Large intestine (tissue), 3 donors: ENCODE results near the gene SLC4A8. TPM values are rescaled to one million over a fixed set of nuclear protein-coding genes. Genes with fewer than 3 reads are reported as not detected.

Source experiments
- DNase-seq, 2 donors: peaks; one replicate each; pipeline versions ENCODE4 v3.0.0 to v3.0.0-alpha.2; 2013
- H3K27ac ChIP-seq: one replicate; pipeline ENCODE4 v1.5.1; 2013; ENCODE audit warnings: low read length
- H3K27me3 ChIP-seq: 2 replicates; pipeline ENCODE4 v1.6.1; 2013; ENCODE audit warnings: low read length; ENCODE audit not compliant: control insufficient read depth, insufficient read depth
- H3K36me3 ChIP-seq: 2 replicates; pipeline ENCODE4 v1.6.1; 2013; ENCODE audit warnings: low read length; ENCODE audit not compliant: control insufficient read depth, insufficient read depth
- H3K4me1 ChIP-seq: one replicate; pipeline ENCODE4 v1.6.1; 2013; ENCODE audit warnings: low read length; ENCODE audit not compliant: control insufficient read depth, insufficient read depth
- H3K4me3 ChIP-seq: one replicate; pipeline ENCODE4 v1.5.1; 2013; ENCODE audit warnings: low read length
- H3K9me3 ChIP-seq: one replicate; pipeline ENCODE4 v1.6.1; 2013; ENCODE audit warnings: mild to moderate bottlenecking, low read depth, low read length, moderate library complexity; ENCODE audit not compliant: control insufficient read depth
- WGBS: methylation state at CpG from one replicate; pipeline ENCODE4 v1.1.5; 2013; ENCODE audit warnings: low lambda C conversion rate; ENCODE audit not compliant: insufficient coverage; 5-methylcytosine and 5-hydroxymethylcytosine counted together
- polyA plus RNA-seq: library from polyadenylated mRNA; unstranded; fragments of 120-200 nt; gene quantifications from one replicate; pipeline ENCODE4 v1.2.1, GENCODE V29; 2013

The SLC4A8 gene
- polyA plus RNA-seq, 1 donor = 6.3 TPM

GRCh38 chr12:51388069-51388799, 36.4 kb upstream of the SLC4A8 start:
- H3K9me3 ChIP-seq = no peaks in the 10 kb centered on the region
- no peak overlapping the region for H3K4me3 ChIP-seq
- H3K36me3 ChIP-seq = peaks cover 3% of the 10 kb centered on the region
- DNase-seq = no peak
- H3K27ac ChIP-seq = no peak overlapping the region
- peaks cover 9% of the 10 kb centered on the region for H3K27me3 ChIP-seq
- no CpG with 5 or more reads among the region's 10 CpGs for WGBS
- peaks cover 19% of the 10 kb centered on the region for H3K4me1 ChIP-seq

- H3K36me3 ChIP-seq = peaks cover 2% of the 10 kb centered on the region
- H3K9me3 ChIP-seq = no peaks in the 10 kb centered on the region
- WGBS = no CpG with 5 or more reads among the region's 5 CpGs
- no peak overlapping the region for H3K4me3 ChIP-seq
- peaks cover 24% of the 10 kb centered on the region for H3K4me1 ChIP-seq
- DNase-seq = no peak
- no peak overlapping the region for H3K27ac ChIP-seq
- H3K27me3 ChIP-seq = peaks cover 9% of the 10 kb centered on the region
These were observed 35.8 kb upstream of the SLC4A8 start for GRCh38 chr12:51388846-51389245.

GRCh38 chr12:51389302-51389999, 35.2 kb upstream of the SLC4A8 start:
- Histone ChIP-seq H3K4me1 (peaks cover 27% of the 10 kb centered on the region), H3K27ac (no peak overlapping the region), H3K27me3 (peaks cover 9% of the 10 kb centered on the region), H3K4me3 (no peak overlapping the region), H3K36me3 (no peaks in the 10 kb centered on the region), H3K9me3 (no peaks in the 10 kb centered on the region)
- peak in 1 of 2 donors; percentile 59 for DNase-seq
- WGBS = no CpG with 5 or more reads among the region's 2 CpGs

- no peak overlapping the region for H3K27ac ChIP-seq
- H3K9me3 ChIP-seq = no peaks in the 10 kb centered on the region
- no peak overlapping the region for H3K4me3 ChIP-seq
- WGBS = no CpG with 5 or more reads among the region's 6 CpGs
- H3K4me1 ChIP-seq = peaks cover 35% of the 10 kb centered on the region
- no peak for DNase-seq
- no peaks in the 10 kb centered on the region for H3K36me3 ChIP-seq
- peaks cover 9% of the 10 kb centered on the region for H3K27me3 ChIP-seq
These were observed 34.2 kb upstream of the SLC4A8 start for GRCh38 chr12:51390457-51390856.

- peak overlapping the region; percentile 42 for H3K27ac ChIP-seq
- peaks cover 9% of the 10 kb centered on the region for H3K27me3 ChIP-seq
- WGBS = no CpG with 5 or more reads among the region's 8 CpGs
- no peaks in the 10 kb centered on the region for H3K9me3 ChIP-seq
- peaks cover 39% of the 10 kb centered on the region for H3K4me1 ChIP-seq
- peak overlapping the region; percentile 71 for H3K4me3 ChIP-seq
- H3K36me3 ChIP-seq = no peaks in the 10 kb centered on the region
- peak in 1 of 2 donors; percentile 67 for DNase-seq
These were observed 33.7 kb upstream of the SLC4A8 start for GRCh38 chr12:51390891-51391282.

GRCh38 chr12:51391283-51392123, 33.1 kb upstream of the SLC4A8 start, which contains the start of gene GALNT6:
TSS of gene GALNT6 (minus strand) at chr12:51391406. CDS start at chr12:51379781, 11,625 bp downstream.
- H3K36me3 ChIP-seq = no peaks in the 10 kb centered on the region
- DNase-seq = peak; percentile 54 to 87
- peaks cover 9% of the 10 kb centered on the region for H3K27me3 ChIP-seq
- H3K9me3 ChIP-seq = no peaks in the 10 kb centered on the region
- peak within 1 kb of the TSS; percentile 59 for H3K27ac ChIP-seq
- peaks cover 43% of the 10 kb centered on the region for H3K4me1 ChIP-seq
- peak within 1 kb of the TSS; percentile 71 for H3K4me3 ChIP-seq
- no CpG with 5 or more reads among the region's 73 CpGs for WGBS

GRCh38 chr12:51392556-51393237, 31.9 kb upstream of the SLC4A8 start:
- Histone ChIP-seq H3K36me3 (no peaks in the 10 kb centered on the region), H3K4me1 (peaks cover 40% of the 10 kb centered on the region), H3K27ac (no peak overlapping the region), H3K9me3 (no peaks in the 10 kb centered on the region), H3K27me3 (peaks cover 9% of the 10 kb centered on the region), H3K4me3 (peak overlapping the region; percentile 71)
- WGBS = 33% methylated on average over 5 of the region's 22 CpGs
- peak in 1 of 2 donors; percentile 55 for DNase-seq

GRCh38 chr12:51393676-51394545, 30.7 kb upstream of the SLC4A8 start:
- Histone ChIP-seq H3K9me3 (no peaks in the 10 kb centered on the region), H3K4me1 (peaks cover 51% of the 10 kb centered on the region), H3K27me3 (peaks cover 9% of the 10 kb centered on the region), H3K36me3 (no peaks in the 10 kb centered on the region), H3K27ac (no peak overlapping the region), H3K4me3 (no peak overlapping the region)
- 100% methylated on average over 1 of the region's 14 CpGs for WGBS
- DNase-seq = no peak
